Thyroid gland (tissue), 4 donors: Measurements from ENCODE around the gene CDH4.

Experiments used
- CTCF ChIP-seq, 6 experiments: fragments of 200-600 bp in 3 of 6; fragments of 450-650 bp in 3 of 6; sonication (generic) in 3 of 6; IDR thresholded peaks; one replicate each; pipeline ENCODE4 v1.5.1; 2016 to 2019; ENCODE audit warnings: antibody characterized with exemption in 6 of 6, mild to moderate bottlenecking in 2 of 6, inconsistent platforms in 1 of 6, moderate library complexity in 1 of 6
- POLR2A ChIP-seq, 2 donors: fragments of 450-650 bp; IDR thresholded peaks; one replicate each; pipeline ENCODE4 v1.6.1; 2017; ENCODE audit warnings: antibody characterized with exemption in 2 of 2, mild to moderate bottlenecking in 2 of 2, moderate library complexity in 1 of 2

GRCh38 chr20:61865353-61865752, 613.3 kb downstream of the CDH4 start:
- TF ChIP-seq POLR2A (IDR thresholded peaks at IDR 0.05) (no peak), CTCF (IDR thresholded peaks at IDR 0.05) (no peak)
